Activated B cell treated with CpG ODN at 0.5 μM for 24 hours (primary cell): ENCODE results near the gene NAA60. TPM values are rescaled to one million over a fixed set of nuclear protein-coding genes. Genes with fewer than 3 reads are reported as not detected.
A peak's percentile ranks its signal among the peaks of the same experiment; 100 is the strongest.

ENCODE experiments used
- ATAC-seq: fragments of 200-7000 bp; cut with Tn5 transposase; one replicate; pipeline ENCODE4 v1.10.0; 2021; ENCODE audit warnings: low read depth, mild to moderate bottlenecking, moderate library complexity
- CTCF ChIA-PET: fragments of 350-600 bp; sonication (Branson Sonifier 250); formaldehyde crosslinking; loops from one replicate; lab custom pipeline; 2021; ENCODE audit warnings: antibody characterized with exemption; lab: Charles Lee
- POLR2A ChIA-PET: fragments of 350-600 bp; sonication (Branson Sonifier 250); formaldehyde crosslinking; loops from one replicate; lab custom pipeline; 2021; ENCODE audit warnings: antibody characterized with exemption; lab: Charles Lee
- DNase-seq: peaks from one replicate; pipeline ENCODE4 v3.0.0; 2022
- H3K27ac Mint-ChIP-seq: one replicate; pipeline ENCODE4 v1.8.0; 2020; ENCODE audit warnings: mixed read lengths
- H3K27me3 Mint-ChIP-seq: one replicate; pipeline ENCODE4 v1.8.0; 2021; ENCODE audit warnings: mixed read lengths
- H3K36me3 Mint-ChIP-seq: one replicate; pipeline ENCODE4 v1.8.0; 2021; ENCODE audit warnings: low read depth, mixed read lengths
- H3K4me1 Mint-ChIP-seq: one replicate; pipeline ENCODE4 v1.8.0; 2021; ENCODE audit warnings: mixed read lengths
- H3K4me3 Mint-ChIP-seq: one replicate; pipeline ENCODE4 v1.8.0; 2020; ENCODE audit warnings: mild to moderate bottlenecking, mixed read lengths
- H3K9me3 Mint-ChIP-seq: one replicate; pipeline ENCODE4 v1.8.0; 2020; ENCODE audit warnings: mixed read lengths
- CTCF ChIP-seq: fragments of 200-600 bp; IDR thresholded peaks from one replicate; pipeline ENCODE4 v1.8.0; 2022; ENCODE audit warnings: antibody characterized with exemption, mild to moderate bottlenecking
- intact Hi-C: fragments of 100-400 bp; cut with micrococcal nuclease; formaldehyde crosslinking; loops from one replicate; pipeline ENCODE4 v1.15.1; 2024
- total RNA-seq: library from RNA; stranded (reverse); gene quantifications from 2 replicates; pipeline ENCODE4 v1.2.3, GENCODE V29; 2022

NAA60 gene
- total RNA-seq, 1 donor from 2014 or later = 48.0 TPM

- peak overlapping the region; percentile 89 for H3K4me3 Mint-ChIP-seq
- peak overlapping the region; percentile 86 for H3K27ac Mint-ChIP-seq
- ChIA-PET POLR2A (interaction anchor here (0.9 to 1.8 kb wide), 3 partner anchors 42 to 175 kb away, joined by 4 to 24 read pairs (median 18); partner anchors contain the start of genes CLUAP1, ZNF174, ZNF263 and ZSCAN32), CTCF (interaction anchor here (1.1 kb wide), 1 partner anchor 192 kb away, joined by 5 read pairs; no protein-coding TSS in a partner anchor)
- ATAC-seq (no peak), DNase-seq (no peak)
- H3K36me3 Mint-ChIP-seq = no peaks in the 10 kb centered on the region
- TF ChIP-seq CTCF = no peak
- peaks cover 44% of the 10 kb centered on the region for H3K4me1 Mint-ChIP-seq
- H3K9me3 Mint-ChIP-seq = no peaks in the 10 kb centered on the region
- no peaks in the 10 kb centered on the region for H3K27me3 Mint-ChIP-seq
- intact Hi-C loops = loop anchor here (2.0 kb wide), 1 partner anchor 154 kb away; the partner anchor contains the start of genes TIGD7 and ZNF75A
These were observed 14.9 kb downstream of the NAA60 start for GRCh38 chr16:3458278-3458851.

GRCh38 chr16:3458852-3459361 lies 15.4 kb downstream of the NAA60 start:
- TF ChIP-seq CTCF = no peak
- Mint-ChIP-seq H3K9me3 (no peaks in the 10 kb centered on the region), H3K4me1 (peaks cover 46% of the 10 kb centered on the region), H3K4me3 (peak overlapping the region; percentile 89), H3K27ac (peak overlapping the region; percentile 86), H3K36me3 (no peaks in the 10 kb centered on the region), H3K27me3 (no peaks in the 10 kb centered on the region)
- no peak for DNase-seq
- ChIA-PET POLR2A (interaction anchor here (0.7 to 0.9 kb wide), 2 partner anchors 42 to 148 kb away, joined by 3 to 4 read pairs; partner anchors contain the start of gene CLUAP1), CTCF (interaction anchor here (1.1 kb wide), 1 partner anchor 192 kb away, joined by 5 read pairs; no protein-coding TSS in a partner anchor)
- no peak for ATAC-seq
- intact Hi-C loops = loop anchor here (2.0 kb wide), 1 partner anchor 154 kb away; the partner anchor contains the start of genes TIGD7 and ZNF75A

- TF ChIP-seq CTCF = no peak
- H3K36me3 Mint-ChIP-seq = no peaks in the 10 kb centered on the region
- H3K4me1 Mint-ChIP-seq = peaks cover 51% of the 10 kb centered on the region
- peak overlapping the region; percentile 86 for H3K27ac Mint-ChIP-seq
- DNase-seq (no peak), ATAC-seq (no peak)
- H3K9me3 Mint-ChIP-seq = no peaks in the 10 kb centered on the region
- intact Hi-C loops = loop anchor here (2.0 kb wide), 1 partner anchor 155 kb away; the partner anchor contains the start of genes TIGD7 and ZNF75A
- peak overlapping the region; percentile 89 for H3K4me3 Mint-ChIP-seq
- POLR2A ChIA-PET = interaction anchor here (0.7 kb wide), 1 partner anchor 148 kb away, joined by 3 read pairs; no protein-coding TSS in a partner anchor
- CTCF ChIA-PET = no interaction called here
- H3K27me3 Mint-ChIP-seq = no peaks in the 10 kb centered on the region
These were observed 16.1 kb downstream of the NAA60 start for GRCh38 chr16:3459401-3460090.

GRCh38 chr16:3460121-3460520 lies 16.6 kb downstream of the NAA60 start:
- no peak for TF ChIP-seq CTCF
- CTCF ChIA-PET = no interaction called here
- H3K27ac Mint-ChIP-seq = no peak overlapping the region
- DNase-seq (no peak), ATAC-seq (no peak)
- no peaks in the 10 kb centered on the region for H3K36me3 Mint-ChIP-seq
- H3K27me3 Mint-ChIP-seq = no peaks in the 10 kb centered on the region
- no peaks in the 10 kb centered on the region for H3K9me3 Mint-ChIP-seq
- peaks cover 51% of the 10 kb centered on the region for H3K4me1 Mint-ChIP-seq
- H3K4me3 Mint-ChIP-seq = no peak overlapping the region
- intact Hi-C loops = no loop called here
- POLR2A ChIA-PET = no interaction called here

GRCh38 chr16:3460585-3460984 lies 17.1 kb downstream of the NAA60 start:
- ATAC-seq = no peak
- DNase-seq = no peak
- H3K36me3 Mint-ChIP-seq = peaks cover 4% of the 10 kb centered on the region
- no peaks in the 10 kb centered on the region for H3K9me3 Mint-ChIP-seq
- intact Hi-C loops = no loop called here
- POLR2A ChIA-PET = no interaction called here
- H3K27me3 Mint-ChIP-seq = no peaks in the 10 kb centered on the region
- peaks cover 55% of the 10 kb centered on the region for H3K4me1 Mint-ChIP-seq
- TF ChIP-seq CTCF = no peak
- H3K27ac Mint-ChIP-seq = no peak overlapping the region
- H3K4me3 Mint-ChIP-seq = no peak overlapping the region
- CTCF ChIA-PET = no interaction called here
